NCI-H187 treated with DMSO at 0.1 percent for 48 hours (cell line): Measurements from ENCODE around the gene RNASE1.
"Not testable (repeated sequence)": the region's sequence is repeated elsewhere in the genome, so short reads cannot be mapped to it uniquely, and the experiment has no call there.

ENCODE experiments used
- DNase-seq: peaks from one replicate; lab custom pipeline; 2025; lab: John Stamatoyannopoulos, UW

RNASE1 gene

DNA sequence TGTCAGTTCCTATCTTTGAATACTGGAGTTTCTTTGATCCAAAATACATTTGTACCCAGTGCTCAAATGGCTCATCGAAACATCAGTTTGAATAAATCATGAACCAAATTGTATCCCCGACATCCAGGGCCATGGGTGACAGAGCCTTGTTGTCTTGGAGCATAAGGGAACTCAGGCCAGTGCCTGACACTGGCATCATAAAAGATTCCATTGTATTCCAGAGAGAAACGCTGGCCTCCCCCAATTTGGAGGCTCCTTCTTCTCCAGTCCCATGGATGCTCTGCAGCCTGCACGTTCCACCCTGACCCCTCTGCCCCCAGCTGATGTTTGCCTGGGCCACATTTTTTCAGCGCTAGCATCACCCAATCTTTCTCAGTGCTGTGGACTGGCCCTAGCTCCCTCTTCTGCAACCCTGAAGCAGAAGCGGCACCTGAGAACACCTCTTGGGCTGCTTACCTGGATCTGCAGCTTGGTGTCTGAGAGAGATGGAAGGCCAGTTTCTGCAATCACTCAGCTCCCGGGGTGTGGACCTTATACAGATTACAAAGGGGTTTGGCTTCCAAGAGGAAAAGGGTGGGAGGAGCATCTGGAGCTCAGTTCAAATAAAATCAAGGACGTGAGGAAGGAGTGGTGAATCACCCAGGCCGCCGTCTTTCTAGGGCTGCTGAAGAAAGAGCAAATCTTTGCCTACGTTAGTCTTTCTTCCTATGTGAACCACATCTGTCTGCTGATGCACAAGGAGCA lies at the start of gene RNASE1:
RNASE1 (minus strand) TSS at position 504 of the 744 bp plus-strand sequence. CDS start 776 bp downstream, outside the sequence.
- DNase-seq = no peak

DNA sequence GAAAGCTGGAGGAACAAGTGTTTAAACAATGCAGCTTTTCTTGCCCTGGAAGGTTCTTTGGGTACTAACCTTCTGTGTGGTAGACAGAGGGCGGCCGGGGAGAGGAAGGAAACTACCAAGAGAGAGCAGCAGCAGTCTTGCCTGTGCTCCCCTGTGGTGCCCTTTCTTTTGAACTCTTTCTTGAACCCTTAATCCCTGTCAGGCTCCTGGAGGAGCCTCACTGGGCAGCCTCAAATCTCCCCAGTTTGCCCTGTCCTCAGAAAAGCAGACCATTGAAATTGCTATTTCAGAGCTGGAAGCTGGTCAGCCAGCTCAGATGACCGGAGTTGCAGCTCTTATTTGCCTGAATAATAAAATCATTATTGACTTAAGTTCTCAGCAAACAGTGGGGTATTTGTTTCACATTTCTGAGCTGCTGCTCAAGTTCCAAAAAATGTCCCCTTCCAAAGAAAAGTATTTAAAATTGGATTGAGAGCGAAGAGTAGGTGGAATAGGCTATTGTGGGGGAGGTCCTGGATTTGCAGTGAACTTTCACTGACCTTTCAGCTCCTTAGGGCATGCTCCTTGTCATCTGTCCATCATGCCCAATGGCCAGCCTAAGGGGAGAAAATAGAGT lies 46.4 kb upstream of the RNASE1 start:
- DNase-seq = no peak

DNA sequence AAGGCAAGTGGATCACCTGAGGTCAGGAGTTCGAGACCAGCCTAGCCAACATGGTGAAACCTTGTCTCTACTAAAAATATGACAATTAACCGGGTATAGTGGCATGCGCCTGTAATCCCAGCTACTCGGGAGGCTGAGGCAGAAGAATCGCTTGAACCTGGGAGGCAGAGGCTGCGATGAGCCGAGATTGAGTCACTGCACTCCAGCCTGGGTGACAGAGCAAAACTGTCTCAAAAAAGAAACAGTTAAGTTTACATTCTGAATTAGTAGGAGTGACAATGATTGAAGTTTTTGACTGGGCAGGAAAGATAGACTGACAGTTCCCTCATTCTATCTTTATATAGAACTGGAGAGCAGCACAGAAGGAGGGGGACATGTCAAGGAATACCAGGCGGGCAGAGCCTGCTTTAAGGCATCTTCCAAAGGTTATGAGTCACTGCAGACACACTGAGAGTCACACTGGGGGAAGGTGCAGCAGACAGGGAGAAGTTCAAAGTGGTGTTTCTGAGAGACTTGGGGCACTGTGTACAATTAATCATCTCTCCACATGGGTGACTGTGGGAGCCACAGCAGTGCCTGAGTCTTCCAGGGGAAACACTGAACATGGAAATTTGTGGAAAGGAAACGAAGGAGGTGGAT lies 45.8 kb upstream of the RNASE1 start:
- no peak for DNase-seq

DNA sequence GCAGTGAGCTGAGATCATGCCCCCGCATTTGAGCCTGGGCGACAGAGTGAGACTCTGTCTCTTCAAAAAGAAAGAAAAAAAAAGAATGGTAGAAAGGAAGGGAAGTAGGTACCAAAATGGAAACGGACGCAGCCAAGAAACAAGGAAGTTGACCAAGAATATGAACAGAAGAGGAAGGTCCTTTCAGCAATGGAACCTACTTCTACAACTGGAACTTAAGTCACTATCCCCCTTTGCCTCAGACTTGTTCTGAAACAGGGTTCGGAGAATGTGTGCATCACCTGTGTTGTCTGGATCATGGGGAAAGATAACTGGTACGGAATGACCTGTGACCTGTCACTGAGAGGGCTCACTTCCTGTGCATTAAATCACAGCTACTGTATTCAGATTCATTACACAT lies 43.9 kb upstream of the RNASE1 start:
- DNase-seq = no peak

DNA sequence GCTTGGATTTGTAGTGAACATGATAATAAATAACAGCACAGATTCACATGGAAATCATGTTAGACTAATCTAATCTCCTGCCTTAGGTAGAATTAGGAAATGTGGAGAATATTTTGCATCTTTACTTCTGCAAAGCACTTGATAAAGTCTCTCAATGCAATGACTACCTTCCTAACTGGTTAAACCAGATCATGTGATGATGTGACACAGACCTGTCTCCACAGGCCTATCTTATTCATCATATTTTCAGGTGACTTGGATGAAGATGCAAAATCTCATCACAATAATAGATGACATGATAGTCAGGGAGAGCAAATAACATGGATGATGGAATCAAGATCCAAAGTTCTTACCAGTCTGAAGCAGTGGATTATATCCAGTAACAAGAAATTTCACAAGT lies 38.5 kb upstream of the RNASE1 start:
- no peak for DNase-seq

DNA sequence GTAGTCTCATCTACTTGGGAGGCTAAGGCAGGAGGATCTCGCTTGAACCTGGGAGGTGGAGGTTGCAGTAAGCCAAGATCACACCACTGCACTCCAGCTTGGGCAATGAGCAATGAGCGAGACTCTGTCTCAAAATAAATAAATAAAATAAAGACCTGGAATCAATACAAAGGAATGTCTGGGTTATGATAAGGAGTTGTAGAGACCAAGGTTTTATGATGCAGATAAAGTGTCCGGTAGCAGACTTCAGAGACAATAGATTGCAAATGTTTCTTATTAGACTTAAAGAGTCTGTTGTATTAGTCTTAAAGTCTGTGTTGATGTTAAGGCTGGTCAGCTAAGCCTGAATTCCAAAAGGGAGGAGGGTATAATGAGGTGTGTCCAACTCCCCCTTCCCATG lies 35.2 kb upstream of the RNASE1 start:
- no peak for DNase-seq

DNA sequence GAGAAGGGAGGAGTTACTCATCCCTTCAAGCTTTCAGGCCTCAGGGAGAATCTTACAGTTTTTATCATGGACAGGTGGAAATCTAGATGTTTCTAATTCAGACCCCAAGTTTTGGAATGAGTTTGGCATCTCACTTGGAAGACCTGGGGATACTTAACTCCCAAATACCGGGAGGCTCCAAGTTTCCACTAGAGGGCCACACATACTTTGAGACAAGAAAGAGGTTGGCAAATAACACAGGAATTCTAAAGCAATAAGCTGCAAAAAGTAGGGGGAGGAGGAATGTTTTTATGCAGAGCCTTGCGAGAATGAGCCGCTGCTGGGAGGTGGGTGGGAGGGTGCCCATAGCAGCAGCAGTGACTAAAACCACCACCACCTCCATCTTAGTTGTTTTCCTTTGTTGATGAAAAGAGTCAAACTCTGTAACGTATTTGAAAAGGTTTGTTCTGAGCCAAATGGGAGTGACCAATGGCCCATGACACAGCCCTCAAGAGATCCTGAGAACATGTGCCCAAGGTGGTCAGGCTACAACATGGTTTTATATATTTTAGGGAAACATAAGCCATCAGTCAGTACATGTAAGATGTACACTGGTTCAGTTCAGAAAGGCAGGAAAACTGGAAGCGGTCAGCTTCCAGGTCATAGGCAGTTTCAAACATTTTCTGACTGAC lies 34.2 kb upstream of the RNASE1 start:
- DNase-seq = no peak

DNA sequence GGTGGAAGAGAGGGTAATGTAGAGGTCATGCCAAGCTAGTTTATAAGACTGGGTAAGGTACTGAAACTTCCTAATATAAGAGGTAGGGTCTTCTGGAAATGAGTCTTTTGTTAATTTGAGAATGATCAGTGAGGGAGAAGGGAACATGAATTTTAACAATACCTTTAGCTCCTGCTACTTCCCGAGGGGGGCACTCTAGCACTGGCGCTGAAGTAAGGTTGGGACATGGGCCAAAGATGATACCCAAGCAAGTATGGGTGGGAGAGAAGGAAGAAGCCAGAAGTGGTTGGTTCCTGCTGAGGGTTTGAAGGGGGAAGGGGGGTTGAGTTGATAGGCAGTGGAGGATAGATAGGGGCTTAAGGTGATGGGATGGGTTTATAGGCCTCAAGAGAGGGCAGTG lies 32.3 kb upstream of the RNASE1 start:
- no peak for DNase-seq

DNA sequence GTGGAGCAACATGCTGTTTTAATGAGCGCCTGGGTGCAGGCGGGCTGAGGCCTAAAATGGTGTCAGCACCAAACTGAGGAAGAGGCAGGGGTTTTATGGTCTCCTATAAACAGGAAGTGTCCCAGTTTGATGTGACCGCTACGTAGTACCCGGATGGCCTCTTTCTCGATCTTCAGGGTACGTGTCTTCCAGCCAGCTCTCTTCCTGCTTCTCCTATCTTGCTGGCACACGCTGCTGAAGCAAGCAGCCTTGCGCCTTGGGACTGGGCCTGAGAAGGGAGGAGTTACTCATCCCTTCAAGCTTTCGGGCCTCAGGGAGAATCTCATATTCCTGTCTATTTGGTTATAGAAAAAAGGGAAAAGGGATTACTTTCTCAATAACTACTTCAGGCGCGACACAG lies 28.2 kb upstream of the RNASE1 start:
- DNase-seq = no peak

DNA sequence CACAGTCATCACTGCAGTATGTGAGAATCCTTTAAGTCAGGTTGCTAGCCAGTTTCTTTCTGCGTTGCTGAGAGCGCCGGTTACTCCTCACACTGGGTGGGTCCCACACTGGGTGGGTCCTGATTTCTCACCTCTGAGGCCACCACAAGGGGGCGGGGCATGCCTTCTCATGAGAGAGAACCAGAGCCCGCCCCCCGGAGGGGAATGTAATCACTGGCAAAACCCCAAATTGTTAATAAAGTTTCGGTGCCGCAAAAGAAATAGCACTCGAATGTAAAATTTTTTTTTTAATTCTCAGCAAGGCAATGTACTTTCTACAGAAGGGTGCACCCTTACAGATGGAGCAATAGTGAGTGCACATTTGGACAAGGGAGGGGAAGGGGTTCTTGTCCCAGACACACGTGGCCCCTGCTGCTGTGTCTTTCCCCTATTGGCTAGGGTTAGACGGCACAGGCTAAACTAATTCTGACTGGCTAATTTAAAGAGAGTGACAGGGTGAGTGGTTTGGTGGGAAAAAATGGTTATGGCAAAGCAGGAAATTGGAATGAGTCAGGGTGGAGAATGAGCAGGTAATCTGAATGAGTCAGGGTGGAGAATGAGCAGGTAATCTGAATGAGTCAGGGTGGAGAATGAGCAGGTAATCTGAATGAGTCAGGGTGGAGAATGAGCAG lies 25.5 kb upstream of the RNASE1 start:
- DNase-seq = not testable (repeated sequence)

DNA sequence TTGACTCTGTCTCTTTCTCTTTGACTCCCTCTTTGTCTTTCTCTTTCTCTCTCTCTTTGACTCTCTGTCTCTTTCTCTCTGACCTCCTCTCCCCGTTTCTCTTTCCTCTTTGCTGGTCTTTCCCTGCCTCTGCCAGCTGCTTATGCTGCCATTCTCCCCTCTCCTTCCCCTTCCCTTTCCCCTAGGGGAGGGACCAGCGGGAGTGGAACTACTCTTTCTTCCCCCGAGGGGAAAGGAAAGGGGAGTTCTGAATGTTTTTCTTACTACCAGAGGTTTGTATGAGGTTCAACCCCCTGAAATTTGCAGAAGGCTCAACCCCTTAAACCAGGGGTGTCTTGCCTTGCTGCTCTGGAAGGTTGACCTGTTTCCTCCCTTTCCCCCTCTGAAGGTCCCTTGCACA lies 24.7 kb upstream of the RNASE1 start:
- DNase-seq = no peak

DNA sequence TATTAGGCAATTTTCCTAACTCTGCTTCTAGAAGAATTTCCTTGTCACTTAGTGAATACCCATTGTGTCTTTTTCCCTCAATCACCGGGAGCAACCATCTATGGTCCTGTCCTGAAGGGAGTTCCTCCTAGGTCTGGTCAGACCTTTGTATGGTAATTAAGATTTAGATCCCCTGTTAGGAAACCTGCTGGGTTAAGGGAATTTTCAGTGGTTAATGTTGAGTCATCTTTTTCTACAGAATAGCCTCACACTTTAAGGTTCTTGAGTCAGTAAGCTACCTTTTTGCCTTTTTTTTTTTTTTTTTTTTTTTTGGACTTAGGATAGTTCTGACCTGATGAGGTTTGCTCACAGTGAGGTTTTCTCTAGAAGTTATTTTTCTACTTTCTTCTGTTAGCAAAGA lies 24.0 kb upstream of the RNASE1 start:
- DNase-seq = not testable (repeated sequence)

DNA sequence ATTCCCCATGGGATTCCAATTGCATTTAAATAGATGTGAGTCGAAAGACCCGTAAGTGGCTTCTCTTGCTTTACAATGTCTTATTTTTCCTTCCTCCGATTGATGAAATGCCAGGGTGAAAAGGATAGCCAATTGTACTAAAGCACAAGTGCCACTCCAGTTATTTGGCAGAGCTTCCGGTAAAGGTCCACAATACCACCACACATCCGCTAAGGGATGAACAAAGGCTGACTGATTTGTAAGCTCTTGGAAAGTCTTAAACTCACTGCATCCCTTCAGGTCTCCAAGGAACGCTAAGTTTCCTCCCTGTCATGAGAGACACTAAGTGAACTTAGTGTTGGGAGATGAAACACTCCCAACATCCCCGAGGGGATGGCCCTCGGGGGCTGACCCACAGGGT lies 21.2 kb upstream of the RNASE1 start:
- DNase-seq = no peak

DNA sequence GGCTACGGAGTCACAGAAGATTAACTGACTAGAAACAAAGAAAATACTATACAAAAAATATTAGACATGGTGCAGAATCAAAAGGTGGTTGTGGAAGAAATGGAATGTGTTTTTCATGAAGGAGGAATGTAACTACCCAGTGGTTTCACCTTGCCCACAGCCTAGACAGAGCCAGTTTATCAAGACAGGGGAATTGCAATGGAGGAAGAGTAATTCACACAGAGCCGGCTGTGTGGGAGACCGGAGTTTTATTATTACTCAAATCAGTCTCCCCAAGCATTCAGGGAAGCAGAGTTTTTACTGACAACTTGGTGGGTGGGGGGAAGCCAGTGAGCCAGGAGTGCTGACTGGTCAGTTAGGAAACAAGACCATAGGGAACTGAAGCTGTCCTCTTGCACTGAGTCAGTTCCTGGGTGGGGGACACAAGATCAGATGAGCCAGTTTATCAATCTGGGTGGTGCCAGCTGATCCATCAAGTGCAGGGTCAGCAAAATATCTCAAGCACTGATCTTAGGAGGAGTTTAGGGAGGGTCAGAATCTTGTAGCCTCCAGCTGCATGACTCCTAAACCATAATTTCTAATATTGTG lies 19.0 kb upstream of the RNASE1 start:
- DNase-seq = not testable (repeated sequence)

DNA sequence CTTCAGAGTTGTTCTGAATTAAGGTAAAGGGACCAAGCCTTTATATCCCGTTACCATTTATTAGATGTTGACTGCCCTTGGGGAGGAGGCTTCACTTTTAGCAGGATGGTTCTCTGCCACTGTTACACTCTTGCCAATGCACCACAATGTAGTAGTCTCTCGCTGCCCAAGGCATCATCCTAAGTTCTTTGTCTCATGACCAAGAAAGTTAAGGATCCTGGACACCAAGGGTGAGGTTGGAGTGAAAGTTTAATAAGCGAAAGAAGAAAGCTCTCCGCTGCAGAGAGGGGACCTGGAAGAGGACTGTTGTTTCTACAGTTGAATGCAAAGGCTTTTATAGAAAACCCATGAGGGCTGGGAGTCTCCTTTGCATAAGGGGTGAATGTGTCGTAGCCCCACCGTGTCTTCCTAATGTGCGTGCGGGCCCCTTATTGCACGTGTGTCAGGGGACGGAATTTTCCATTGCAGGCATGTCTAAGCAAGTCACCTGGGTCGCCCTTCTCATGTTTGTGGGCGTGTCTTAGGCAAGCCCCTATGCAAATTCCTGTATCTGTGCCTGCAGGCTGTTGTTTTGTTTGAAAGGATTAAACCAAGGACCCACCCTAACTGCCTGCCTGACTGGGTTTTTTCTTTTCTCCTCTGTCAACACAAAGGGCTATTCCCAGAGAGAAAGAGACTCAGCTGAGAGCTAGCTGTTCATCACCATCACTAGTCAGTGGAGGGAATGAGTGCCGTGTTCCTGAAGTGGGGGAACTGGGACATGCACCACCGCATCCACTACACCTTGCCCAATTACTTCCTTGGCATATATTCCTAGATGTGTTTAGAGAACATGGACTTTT lies 17.6 kb upstream of the RNASE1 start:
- no peak for DNase-seq

DNA sequence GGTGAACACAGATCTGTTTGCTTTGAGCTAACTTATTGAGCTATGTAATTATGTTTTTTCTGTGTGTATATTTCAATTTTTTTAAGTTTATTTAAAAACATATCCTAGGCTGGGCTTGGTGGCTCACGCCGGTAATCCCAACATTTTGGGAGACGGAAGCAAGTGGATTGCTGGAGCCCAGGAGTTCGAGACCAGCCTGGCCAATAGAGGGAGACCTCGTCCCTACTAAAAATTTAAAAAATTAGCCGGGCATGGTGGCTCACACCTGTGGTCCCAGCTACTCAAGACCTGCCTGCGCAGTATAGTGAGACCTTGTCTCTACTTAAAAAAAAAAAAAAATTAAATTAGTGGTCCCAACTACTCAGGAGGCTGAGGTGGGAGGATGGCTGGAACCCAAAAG lies 16.2 kb upstream of the RNASE1 start:
- DNase-seq = no peak

DNA sequence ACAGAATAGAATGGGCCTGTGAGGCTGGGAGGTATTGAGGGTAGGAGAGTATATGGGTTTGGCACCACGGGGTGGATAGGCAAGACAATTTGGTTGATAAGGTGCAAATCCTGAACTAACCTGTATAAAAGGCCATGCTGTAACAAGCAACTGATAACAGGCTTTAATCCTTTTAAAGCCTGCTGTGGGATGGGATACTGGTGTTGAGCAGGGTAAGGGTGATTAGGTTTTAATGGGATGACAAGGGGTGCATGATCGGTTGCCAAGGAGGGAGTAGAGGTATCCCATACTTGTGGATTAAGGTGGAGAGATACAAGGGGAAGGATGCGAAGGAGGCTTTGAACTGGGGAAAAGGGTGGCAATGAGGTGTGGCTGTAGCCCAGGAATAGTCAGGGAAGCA lies 13.3 kb upstream of the RNASE1 start:
- not testable (repeated sequence) for DNase-seq

DNA sequence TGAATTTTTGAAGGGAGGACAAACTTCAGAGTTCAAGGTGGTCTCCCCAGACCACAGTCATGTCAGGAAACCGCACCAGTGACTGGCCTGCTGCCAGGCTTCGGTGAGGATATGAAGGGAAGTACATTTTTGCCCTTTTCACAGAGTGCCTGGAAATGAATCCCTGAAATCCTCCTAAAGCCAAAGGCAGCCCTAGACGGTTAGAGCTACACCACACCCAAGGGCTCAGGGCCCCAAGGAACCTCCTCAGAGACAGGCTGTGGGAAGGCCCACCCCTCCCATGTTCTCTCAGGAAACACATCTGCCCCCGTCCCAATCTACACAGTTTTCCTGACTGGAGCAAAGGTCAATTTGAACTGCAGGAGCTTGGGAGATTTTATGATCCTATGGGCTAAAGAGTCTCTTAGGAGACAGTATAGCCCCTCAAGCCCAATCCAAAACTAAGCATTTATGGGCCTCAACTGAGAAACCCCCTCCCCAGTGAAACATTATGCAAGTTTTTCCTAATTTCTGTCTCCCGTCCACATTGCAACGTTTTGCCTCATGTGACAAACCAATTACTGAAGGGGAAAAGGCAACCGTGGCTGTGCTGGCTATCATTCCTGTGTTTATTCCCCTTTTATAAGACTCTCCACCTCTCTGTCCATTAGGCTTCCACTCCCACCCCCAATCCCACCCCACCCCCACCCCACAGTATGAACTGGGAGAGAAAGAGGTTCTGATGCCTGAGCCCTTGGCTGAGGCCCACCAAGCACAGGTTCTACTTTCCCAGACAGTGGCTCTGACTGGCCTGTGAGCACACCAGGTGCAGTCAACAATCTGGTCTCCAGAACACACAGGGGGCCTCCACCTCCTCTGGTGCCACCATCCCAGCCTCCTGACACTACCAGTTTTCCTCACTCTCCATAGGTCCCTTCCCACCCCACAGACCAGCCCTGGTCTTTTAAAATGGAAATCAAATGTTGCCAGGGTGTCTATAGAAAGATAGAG lies 9.6 kb upstream of the RNASE1 start:
- DNase-seq = no peak

DNA sequence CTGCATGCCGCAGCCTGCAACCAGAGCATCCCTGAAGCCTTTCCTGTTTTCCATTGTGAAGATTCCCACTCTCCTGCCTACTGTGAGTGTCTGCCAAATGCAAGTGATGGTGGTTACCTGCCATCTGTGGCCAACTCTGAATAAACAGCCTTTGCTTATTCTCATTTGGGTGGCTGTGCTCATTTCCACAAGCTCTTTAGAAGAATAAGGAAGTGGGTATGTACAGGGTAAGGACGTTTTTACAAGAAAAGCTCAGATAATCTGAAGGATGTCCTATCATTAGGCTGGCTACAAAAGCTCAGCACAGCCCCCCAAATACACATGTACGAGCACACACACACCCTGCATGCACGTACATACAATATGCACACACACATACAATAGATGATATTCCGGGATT lies 7.3 kb upstream of the RNASE1 start:
- no peak for DNase-seq

DNA sequence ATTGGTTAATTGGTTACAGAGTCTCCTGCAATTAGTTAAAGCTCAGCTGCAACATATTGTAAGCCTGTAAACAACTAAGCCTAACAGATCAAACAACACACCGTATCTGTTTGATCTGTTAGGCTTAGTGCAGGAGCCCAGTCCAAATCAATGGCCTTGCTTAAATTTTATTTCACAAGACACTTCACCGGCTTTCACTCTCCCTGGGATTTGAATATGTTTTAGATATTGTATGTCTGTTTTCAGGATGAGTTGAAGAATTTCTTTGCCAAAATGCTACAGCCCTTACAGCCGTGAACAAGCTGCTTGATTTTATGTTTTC lies 5.5 kb upstream of the RNASE1 start:
- DNase-seq = no peak
